Stimulated activated CD8-positive, alpha-beta memory T cell treated with anti-CD3 and anti-CD28 coated beads, Interleukin-15, amount 100 ng/mL, for 1 hour (primary cell): ENCODE data around the gene C19orf81.
A peak's percentile ranks its signal among the peaks of the same experiment; 100 is the strongest.
"Not testable (repeated sequence)": the region's sequence is repeated elsewhere in the genome, so short reads cannot be mapped to it uniquely, and the experiment has no call there.

ENCODE experiments used
- DNase-seq: peaks from one replicate; pipeline ENCODE4 v3.0.0-alpha.2; 2020; ENCODE audit warnings: low read depth

C19orf81 gene

GRCh38 chr19:50649433-50650391, at the start of gene C19orf81:
C19orf81 (plus strand) TSS chr19:50649445; CDS start chr19:50649445, 0 bp downstream.
- no peak for DNase-seq

- DNase-seq = no peak
Observed at GRCh38 chr19:50601407-50602088, 47.7 kb upstream of the C19orf81 start.

GRCh38 chr19:50602089-50602422, 47.2 kb upstream of the C19orf81 start:
- DNase-seq = no peak

- DNase-seq = no peak
Observed at GRCh38 chr19:50602496-50602895, 46.7 kb upstream of the C19orf81 start.

- no peak for DNase-seq
Observed at GRCh38 chr19:50602935-50603334, 46.3 kb upstream of the C19orf81 start.

- DNase-seq = not testable (repeated sequence)
Observed at GRCh38 chr19:50604264-50605073, 44.8 kb upstream of the C19orf81 start.

- DNase-seq = not testable (repeated sequence)
Observed at GRCh38 chr19:50606059-50606836, 43.0 kb upstream of the C19orf81 start.

GRCh38 chr19:50607388-50607787, 41.9 kb upstream of the C19orf81 start:
- no peak for DNase-seq

- DNase-seq = peak; percentile 38
Observed at GRCh38 chr19:50607874-50608785, 41.1 kb upstream of the C19orf81 start.

- not testable (repeated sequence) for DNase-seq
Observed at GRCh38 chr19:50612504-50613404, 36.5 kb upstream of the C19orf81 start.

- DNase-seq = not testable (repeated sequence)
Observed at GRCh38 chr19:50618379-50618778, 30.9 kb upstream of the C19orf81 start.

GRCh38 chr19:50619184-50619583, 30.1 kb upstream of the C19orf81 start:
- DNase-seq = not testable (repeated sequence)

GRCh38 chr19:50620394-50620906, 28.8 kb upstream of the C19orf81 start:
- not testable (repeated sequence) for DNase-seq

- DNase-seq = no peak
Observed at GRCh38 chr19:50624949-50625600, 24.2 kb upstream of the C19orf81 start.

GRCh38 chr19:50626011-50626410, 23.2 kb upstream of the C19orf81 start:
- no peak for DNase-seq

GRCh38 chr19:50626795-50627194, 22.4 kb upstream of the C19orf81 start:
- no peak for DNase-seq

- DNase-seq = no peak
Observed at GRCh38 chr19:50628146-50628545, 21.1 kb upstream of the C19orf81 start.

- DNase-seq = no peak
Observed at GRCh38 chr19:50628551-50628950, 20.7 kb upstream of the C19orf81 start.

GRCh38 chr19:50629194-50629593, 20.1 kb upstream of the C19orf81 start:
- DNase-seq = no peak
